GM12872 (cell line): Measurements from ENCODE around the gene NTRK2.

ENCODE experiments used
- TF ChIP-seq, protein P1 (sequence below): IDR thresholded peaks from 3 replicates; pipeline ENCODE4 v1.5.1; 2011; ENCODE audit warnings: low read depth, mild to moderate bottlenecking, low read length, moderate library complexity; ENCODE audit not compliant: insufficient read depth

NTRK2 gene

GRCh38 chr9:84862810-84863287 lies 193.3 kb downstream of the NTRK2 start:
- TF ChIP-seq, protein P1, sequence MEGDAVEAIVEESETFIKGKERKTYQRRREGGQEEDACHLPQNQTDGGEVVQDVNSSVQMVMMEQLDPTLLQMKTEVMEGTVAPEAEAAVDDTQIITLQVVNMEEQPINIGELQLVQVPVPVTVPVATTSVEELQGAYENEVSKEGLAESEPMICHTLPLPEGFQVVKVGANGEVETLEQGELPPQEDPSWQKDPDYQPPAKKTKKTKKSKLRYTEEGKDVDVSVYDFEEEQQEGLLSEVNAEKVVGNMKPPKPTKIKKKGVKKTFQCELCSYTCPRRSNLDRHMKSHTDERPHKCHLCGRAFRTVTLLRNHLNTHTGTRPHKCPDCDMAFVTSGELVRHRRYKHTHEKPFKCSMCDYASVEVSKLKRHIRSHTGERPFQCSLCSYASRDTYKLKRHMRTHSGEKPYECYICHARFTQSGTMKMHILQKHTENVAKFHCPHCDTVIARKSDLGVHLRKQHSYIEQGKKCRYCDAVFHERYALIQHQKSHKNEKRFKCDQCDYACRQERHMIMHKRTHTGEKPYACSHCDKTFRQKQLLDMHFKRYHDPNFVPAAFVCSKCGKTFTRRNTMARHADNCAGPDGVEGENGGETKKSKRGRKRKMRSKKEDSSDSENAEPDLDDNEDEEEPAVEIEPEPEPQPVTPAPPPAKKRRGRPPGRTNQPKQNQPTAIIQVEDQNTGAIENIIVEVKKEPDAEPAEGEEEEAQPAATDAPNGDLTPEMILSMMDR = no peak

- TF ChIP-seq, protein P1 = no peak
These were observed 193.8 kb downstream of the NTRK2 start for GRCh38 chr9:84863372-84863771.

GRCh38 chr9:84866396-84867175 lies 197.1 kb downstream of the NTRK2 start:
- TF ChIP-seq, protein P1 = no peak

GRCh38 chr9:84867186-84867585 lies 197.7 kb downstream of the NTRK2 start:
- TF ChIP-seq, protein P1 = no peak

- TF ChIP-seq, protein P1 = no peak
These were observed 199.6 kb downstream of the NTRK2 start for GRCh38 chr9:84869091-84869490.

DNA sequence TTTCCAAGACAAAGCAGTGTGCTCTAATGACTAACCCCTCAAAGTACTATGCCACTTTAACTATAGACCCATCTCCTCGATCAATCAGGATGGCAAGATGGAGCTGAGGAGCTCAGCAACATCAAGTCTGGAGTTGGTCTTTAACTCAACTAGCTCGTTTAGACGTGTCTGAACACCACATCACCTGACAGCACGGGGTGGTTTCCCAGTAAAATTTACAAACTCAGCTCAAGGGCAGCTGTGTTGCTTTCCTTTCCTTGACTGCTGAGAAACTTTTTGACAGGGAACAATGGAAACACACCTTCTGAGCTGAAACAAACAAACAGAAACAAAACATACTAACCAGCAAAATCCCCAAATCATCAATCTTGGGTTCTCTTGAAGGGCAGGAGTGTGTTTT lies 202.5 kb downstream of the NTRK2 start:
- TF ChIP-seq, protein P1 = no peak

- TF ChIP-seq, protein P1 = no peak
These were observed 204.5 kb downstream of the NTRK2 start for GRCh38 chr9:84874022-84874421.
